T-helper 1 cell (primary cell): Measurements from ENCODE around the gene FYCO1.
A peak's percentile ranks its signal among the peaks of the same experiment; 100 is the strongest.
"Not testable (repeated sequence)": the region's sequence is repeated elsewhere in the genome, so short reads cannot be mapped to it uniquely, and the experiment has no call there.

ENCODE experiments used
- DNase-seq, 5 donors: peaks; one replicate each; pipeline ENCODE4 v3.0.0-alpha.2; 2012 to 2020
- total RNA-seq, 4 donors: gene quantifications; one replicate each; lab custom pipeline; 2026; lab: John Stamatoyannopoulos, UW

Gene FYCO1
- total RNA-seq = 50.5 to 109 (median 90.2) reads per million in 4 donors

DNA sequence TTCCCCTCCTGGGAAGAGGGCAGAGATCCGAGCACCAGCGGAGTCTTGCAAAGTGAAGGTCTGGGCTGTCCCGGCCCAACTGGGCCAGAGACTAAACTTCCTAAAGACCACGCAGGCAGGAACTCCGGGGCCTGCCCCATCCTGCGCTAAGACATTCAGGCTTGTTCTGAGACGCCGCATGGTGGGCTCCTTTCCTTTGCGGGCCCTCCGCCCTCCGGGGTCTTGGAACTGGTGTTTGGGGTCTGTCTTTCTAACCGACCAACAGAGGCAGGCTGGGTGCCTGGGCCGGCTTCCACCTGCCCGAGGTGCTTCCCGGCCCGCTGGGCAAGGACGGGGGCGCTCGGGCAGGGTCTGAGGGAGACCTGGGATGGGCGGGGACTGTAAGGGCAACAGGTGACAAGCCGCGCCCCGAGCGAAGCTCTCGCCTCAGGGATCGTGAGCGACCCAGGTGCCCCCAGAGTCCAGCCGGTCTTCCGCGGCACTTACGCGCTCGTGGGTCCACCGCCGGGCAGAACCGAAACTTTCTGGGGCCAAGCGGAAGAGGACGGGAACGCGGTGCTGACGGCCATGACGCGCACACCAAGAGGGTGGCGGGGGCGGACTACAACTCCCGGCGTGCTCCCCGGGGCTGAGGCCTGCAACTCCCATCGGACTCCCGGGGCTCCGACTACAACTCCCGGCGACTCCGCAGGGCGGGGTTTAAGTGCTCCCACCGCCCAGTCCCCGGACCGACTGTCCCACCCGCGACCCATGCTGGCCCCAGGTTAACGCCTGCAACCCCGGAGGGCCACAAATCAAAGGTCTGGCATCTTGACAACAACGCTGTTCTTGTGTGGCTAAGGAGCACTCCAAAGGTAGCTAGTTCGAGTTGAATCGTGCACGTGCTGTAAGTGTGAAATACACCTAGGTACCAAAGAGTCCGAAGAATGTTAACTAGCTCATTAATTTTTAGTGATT is at the start of gene FYCO1:
FYCO1 (minus strand) TSS at position 589 of the 957 bp plus-strand sequence. CDS start 10,914 bp downstream, outside the sequence.
- peak; percentile 71 to 89 (median 80) for DNase-seq

DNA sequence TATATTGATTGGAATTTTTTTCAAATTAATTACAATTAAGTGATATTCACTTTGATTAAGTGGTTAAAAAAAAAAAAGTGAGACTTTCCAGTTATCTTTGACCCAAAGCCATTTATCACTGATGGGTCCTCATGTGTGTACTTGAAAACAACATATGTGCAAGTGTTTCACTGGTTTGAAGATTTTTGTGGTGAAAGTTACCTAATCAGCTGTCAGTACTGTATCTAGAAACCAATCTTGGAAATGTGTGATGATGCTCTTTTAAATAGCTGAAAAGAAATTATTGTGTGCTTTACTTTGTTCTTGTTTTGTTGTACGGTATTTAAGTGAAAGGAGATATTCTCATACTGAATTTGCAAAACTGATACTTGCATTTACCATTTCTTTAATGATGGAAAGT is 43.3 kb upstream of the FYCO1 start:
- no peak for DNase-seq

GRCh38 chr3:46038071-46038470 is 42.4 kb upstream of the FYCO1 start:
- DNase-seq = not testable (repeated sequence)

- DNase-seq = no peak
These were observed 40.6 kb upstream of the FYCO1 start for GRCh38 chr3:46036191-46036590.

DNA sequence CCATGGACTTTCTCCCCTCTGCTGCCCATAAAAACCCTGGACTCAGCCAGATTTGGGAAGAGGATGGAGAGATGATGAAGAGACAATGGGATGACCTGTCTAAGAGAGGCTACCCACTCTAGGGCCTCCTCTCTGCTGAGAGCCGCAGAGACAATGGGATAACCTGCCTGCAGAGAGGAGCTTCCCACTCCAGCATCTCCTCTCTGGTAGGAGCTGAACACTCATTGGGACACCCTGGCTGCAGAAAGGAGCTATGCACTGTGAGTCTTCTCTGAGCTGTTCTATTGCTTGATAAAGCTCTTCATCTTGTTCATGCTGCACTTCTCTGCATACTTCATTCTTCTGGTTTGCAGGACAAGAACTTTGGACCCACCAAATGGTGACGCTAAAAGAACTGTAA is 36.1 kb upstream of the FYCO1 start:
- DNase-seq = no peak

DNA sequence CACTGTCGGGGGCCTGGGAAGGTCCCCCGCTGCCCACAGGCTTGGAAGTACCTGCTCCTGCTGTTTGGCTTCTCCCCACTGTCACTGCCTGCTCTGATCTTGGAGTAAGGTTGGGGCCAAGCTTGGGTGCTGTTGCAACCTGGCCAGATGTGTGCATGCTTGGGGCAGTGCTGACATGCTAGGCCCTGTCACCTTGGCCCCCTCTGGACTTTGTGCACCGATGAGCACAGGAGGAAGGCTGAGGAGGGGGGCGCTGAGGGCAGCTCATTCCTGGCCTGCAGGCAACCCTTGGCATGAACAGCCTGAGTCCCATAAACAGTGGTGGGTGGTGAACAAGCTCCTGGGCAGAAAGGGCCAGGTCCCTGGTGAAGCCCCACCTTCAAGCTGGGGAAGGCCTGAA is 35.6 kb upstream of the FYCO1 start:
- DNase-seq = no peak

DNA sequence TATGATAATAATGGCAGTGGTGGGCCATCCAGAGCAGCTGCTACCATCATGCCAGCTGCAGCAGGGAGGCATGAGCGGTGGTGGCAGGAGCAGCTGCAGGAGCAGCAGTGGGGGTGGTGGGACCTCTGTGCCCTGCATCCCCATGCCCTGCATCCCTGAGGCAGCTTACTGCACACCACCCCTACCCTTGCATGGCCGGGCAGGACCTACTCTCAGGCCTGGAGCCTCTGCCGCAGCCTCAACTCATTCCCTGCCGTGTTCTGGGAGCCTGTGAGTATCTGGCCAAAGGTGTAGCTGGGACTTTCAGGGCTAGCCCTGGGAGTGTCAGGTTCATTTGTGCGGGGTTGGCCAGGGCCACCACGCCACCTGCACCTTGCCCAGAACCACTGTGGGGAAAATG is 35.0 kb upstream of the FYCO1 start:
- no peak for DNase-seq

DNA sequence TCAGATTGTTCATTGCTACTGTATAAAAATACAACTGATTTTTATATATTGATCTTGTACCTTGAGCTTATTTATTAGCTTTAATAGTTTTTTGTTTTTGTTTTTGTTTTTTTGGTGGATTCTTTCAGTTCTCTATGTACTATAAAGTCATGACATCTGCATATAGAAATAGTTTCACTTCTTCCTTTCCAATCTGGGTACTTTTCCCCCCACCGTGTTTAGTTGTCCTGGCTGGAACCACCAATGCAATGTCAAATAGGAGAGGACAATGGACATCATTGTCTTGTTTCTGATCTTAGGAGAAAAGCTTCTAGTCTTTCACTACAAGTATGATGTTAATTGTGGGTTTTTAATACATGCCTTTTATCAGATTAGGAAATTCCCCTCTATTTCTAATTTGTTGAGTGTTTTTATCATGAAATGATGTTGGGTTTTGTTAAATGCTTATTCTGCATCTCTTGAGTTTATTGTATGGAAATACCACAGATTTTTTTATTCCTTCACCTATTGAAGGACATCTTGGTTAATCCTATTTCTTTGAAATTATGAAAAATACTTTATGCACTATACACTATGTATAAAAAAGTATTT is 34.4 kb upstream of the FYCO1 start:
- DNase-seq = no peak

DNA sequence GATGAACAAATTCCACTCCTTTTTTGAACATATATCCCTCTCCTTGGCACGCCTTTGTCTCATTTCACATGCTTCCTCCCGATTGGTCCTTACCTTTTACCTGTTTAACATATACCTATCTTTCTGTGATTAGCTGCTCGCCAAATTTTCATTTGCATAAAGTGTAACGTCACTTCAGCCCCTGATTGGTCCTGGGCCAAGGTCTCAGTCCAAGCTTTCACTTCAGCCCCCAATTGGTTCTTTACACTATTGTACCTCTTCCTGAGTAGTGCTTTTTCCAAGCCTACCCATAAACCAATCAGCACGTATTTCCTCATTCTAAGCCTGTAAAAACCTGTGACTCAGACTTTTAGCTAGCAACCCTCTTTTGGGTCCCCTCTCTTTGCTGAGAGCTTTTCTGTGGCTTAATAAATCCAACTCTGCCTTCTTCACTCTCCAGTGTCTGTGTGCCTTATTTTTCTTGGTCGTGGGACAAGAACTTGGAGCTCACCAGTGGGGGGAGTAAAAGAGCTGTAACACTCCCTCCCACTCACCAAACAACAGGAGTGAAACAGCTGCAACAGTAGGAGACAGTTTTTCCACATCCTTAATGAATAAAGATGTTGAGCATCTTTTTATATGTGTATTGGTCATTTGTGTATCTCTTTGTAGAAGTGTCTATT is 32.2 kb upstream of the FYCO1 start:
- no peak for DNase-seq

DNA sequence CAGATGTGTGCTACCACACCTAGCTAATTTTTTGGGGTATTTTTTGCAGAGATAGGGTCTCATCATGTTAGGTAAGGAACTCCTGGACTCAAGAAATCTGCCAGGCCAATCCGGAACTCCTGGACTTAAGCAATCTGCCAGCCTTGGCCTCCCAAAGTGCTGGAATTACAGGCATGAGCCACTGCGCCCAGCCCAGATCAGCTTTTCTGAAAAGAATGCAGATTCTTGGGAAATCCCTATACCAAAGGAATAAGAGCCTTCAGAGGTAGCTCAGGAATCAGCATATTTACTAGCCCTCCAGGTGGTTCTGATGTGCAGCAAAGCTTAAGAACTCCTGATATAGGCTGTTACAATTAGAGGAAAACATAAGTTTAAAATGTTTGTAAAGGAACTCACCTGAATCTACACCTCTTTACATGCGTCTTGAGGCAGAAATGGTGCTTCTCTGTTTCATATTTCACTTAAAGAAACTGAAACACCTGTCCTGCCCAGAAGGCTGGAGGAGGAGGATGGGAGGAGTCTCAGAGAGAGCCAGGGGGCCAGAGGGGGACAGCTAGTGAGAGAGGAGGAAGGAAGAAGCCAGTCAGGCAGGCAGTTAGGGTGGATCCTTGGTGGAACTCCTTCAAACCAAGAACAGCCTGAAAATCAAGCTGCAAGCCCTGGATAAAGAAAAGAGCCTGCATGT is 31.5 kb upstream of the FYCO1 start, which contains the start of gene XCR1:
XCR1 (minus strand) TSS at position 463 of the 685 bp plus-strand sequence. CDS start 5,536 bp downstream, outside the sequence.
- no peak for DNase-seq

DNA sequence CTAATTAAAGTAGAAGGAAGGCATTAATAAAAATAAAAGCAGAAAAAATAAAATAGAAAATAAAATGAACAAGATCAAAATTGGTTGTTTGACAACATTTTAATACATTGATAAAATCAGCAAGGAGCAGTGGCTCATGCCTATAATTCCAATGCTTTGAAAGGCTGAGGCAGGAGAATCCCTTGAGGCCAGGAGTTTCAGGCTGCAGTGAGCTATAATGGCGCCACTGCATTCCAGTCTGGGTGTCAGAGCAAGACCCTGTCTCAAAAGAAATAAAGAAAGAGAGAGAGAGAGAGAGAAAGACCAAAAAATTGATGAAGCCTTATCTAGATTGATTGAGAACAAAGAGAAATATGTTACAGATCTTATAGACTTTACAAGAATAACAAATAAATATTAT is 29.5 kb upstream of the FYCO1 start:
- no peak for DNase-seq

DNA sequence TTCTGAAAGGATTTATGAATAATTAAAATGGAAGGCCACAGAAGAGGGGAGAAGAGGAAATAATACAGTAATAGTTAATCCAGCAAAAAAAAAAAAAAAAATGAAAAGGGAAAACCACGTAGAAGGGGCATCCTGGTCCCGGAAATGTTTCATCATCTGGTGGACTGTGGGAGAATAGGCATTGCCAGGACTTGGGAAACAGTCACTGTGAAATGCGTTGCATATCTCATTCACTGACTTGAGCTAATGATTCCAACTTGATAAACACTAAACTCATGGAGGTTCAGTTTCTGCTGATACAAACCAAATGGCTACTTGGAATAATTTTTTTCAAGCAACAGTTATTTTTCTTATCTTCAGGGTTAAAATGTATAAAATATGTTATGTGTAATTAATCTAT is 28.5 kb upstream of the FYCO1 start:
- DNase-seq = no peak

DNA sequence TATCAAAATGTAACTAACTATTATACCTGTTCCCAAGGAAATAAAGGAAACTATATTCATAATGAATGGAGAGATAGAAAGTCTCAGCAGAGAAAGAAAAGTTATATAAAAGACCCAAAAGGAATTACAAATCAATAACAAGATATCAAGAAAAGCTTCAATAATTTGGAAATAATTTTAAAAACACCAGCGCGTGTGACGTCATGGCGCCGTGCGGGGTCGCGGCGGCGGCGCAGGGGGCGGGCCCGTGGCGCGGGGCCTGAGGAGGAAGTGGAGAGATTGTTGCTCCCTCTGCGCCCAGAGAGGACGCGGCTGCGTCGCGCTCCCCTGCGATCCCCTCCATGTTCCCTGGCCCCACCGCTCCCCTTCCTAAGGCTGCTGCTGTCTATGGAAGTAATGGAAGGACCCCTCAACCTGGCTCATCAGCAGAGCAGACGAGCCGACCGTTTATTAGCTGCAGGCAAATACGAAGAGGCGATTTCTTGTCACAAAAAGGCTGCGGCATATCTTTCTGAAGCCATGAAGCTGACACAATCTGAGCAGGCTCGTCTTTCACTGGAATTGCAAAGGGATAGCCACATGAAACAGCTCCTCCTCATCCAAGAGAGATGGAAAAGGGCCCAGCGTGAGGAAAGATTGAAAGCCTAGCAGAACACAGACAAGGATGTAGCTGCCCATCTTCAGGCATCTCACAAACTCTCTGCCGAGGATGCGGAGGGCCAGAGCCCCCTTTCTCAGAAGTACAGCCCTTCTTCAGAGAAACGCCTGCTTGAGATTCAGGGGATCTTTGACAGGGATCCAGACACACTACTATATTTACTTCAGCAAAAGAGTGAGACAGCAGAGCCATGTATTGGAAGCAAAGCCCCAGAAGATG is 27.5 kb upstream of the FYCO1 start:
- DNase-seq = no peak

- no peak for DNase-seq
These were observed 25.9 kb upstream of the FYCO1 start for GRCh38 chr3:46021516-46021915.

DNA sequence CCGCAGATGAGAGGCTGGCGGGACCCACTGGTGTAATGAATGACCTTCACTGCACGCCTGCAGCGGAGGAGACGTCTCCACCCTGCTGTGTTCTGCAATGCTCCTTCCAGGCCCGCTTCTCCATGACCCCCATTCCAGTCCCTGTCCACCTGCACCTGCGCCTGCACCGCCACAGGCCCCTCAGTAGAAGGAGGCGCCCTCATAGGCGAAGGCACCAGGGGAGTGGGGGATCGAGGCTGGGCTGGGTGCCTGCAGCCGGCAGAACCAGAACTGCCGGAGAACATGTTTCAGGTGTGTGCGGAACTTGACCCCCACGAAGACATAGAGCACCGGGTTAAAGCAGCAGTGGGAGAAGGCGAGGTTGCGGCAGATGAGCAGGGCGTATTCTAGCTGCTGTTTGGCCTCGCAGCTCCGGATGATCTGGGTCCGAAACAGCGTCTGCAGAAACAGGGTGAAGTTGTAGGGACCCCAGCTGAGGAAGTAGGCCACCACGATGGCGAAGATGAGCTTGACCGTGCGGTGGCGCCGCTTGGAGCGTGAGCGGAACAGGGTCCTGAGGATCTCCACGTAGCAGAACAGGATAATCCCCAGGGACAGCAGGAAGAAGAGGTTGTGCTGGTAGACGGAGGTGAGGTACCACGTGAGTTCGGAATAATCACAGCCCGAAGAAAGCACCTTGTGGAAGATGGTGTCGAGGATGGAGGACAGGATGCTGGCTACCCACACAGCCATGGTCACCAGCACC is 25.3 kb upstream of the FYCO1 start:
- DNase-seq = no peak

GRCh38 chr3:46019707-46020106 is 24.1 kb upstream of the FYCO1 start:
- no peak for DNase-seq

DNA sequence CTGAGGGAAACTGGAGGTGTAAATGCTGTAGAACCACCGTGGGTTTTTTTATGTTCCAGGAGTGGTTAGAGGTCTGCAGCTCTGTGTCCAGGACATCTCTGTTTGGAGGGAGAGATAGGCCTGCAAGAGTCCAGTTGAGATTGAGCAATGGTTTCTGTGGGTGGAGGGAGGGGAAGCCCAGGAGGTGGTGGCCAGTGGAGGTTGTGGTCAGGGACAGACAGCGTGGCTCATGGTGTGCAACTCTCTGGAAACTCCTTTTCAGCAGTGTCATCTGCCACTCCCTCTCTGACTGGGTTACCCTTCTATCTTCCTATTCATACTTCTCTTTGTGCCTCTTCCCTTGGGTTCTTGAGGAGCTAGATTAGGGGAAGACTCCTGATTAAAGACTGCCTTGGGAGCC is 22.1 kb upstream of the FYCO1 start:
- DNase-seq = no peak

GRCh38 chr3:46013316-46014094 is 17.9 kb upstream of the FYCO1 start:
- no peak for DNase-seq

GRCh38 chr3:46012246-46012645 is 16.6 kb upstream of the FYCO1 start:
- no peak for DNase-seq

DNA sequence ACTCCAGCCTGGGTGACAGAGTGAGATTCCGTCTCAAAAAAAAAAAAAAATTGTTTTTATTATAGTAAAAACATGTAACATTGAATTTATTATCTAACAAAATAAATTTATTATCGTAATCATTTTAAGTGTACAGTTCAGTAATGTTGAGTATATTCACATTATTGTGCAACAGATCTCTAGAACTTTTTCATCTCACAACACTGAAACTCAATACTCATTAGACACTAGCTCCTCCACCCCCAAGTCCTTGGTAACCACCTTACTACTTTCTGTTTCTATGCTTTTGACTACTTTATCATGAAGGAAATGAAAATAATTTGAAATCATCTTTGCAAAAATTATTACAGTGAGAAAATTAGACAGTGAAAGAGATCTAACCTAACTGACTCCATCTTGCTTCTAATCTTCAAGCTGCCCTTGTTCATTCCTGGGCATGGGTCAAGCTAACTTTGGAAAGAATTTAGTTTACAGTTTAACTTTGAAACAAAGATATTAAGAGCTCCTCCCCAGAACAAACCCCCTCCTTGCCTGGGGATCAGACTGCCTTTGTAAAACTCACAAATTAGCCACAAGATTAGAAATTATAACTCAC is 15.0 kb upstream of the FYCO1 start:
- DNase-seq = no peak
